ENCODE results near the gene KIF27.
"Not testable (repeated sequence)": the region's sequence is repeated elsewhere in the genome, so short reads cannot be mapped to it uniquely, and the experiment has no call there.

Gene KIF27

DNA sequence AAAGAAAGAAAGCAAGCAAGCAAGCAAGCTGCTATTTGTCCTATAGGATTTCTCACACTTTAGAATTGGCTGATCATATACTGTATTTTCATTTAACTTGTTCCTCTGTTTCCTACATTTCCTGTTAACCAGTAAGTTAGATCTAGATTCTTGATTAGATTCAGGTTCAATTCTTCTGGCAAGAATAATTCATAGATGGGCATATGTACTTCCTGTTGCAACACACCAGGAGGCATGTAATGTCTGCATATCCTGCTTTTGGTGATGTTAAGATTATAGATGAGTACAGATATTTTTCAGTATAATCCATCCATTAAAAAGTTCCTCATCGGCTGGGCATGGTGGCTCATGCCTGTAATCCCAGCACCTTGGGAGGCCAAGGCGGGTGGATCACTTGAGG is 10.8 kb upstream of the KIF27 start:
- DNase-seq: no peak

DNA sequence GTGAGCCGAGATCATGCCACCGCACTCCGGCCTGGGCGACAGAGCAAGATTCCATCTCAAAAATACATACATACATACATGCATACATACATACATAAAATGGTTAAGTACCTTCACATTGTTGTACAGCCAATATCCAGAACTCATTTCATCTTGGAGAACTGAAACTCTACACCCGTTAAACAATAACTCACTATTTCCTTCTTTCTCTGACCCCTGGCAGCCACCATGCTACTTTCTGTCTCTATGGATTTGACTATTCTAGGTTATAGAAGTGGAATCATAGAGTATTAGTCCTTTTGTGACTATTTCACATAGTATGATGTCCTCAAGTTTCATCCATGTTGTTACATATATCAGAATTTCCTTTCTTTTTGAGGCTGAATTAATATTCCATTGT is 9.6 kb upstream of the KIF27 start:
- no peak for DNase-seq

DNA sequence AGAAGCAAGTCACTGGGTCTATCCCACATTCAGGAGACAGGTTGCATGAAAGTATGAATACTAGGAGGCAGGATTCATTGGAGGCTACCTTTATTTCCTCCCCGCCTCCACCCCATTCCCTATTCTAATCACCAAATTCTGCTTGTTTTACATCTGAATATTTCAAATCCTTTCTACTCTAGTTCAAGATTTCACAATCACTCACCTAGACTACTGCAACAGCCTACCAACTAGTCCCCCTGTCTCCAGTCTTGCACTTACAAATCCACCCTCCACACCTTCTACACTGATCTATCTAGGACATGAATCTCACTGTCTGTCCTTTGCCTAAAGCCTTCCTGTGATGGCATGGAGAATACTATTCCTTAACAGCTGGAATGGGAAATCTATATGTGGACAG is 6.4 kb upstream of the KIF27 start:
- DNase-seq: no peak

DNA sequence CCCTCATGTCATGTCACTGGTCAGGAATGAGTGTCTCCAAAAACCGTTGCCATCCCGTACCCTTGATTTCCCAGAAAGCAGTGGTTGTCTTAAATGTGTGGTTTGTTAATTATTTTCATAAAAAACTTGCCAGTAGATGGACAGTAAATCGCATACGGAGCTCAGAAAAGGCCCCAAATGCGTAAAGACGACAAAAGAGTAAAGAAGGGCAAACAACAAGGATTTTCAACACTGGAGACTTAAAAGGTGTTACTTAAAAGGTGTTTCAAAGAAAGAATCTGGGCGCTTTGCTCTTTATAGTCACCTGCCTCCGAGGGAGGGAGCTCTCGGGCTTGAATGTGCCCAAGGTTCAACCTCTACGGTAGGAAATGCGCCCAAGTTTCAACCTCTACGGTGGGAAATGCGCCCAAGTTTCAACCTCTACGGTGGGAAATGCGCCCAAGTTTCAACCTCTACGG is 734 bp downstream of the KIF27 start:
- DNase-seq: peak in 13 of 56 donors; percentile 26 to 64 (median 42)

DNA sequence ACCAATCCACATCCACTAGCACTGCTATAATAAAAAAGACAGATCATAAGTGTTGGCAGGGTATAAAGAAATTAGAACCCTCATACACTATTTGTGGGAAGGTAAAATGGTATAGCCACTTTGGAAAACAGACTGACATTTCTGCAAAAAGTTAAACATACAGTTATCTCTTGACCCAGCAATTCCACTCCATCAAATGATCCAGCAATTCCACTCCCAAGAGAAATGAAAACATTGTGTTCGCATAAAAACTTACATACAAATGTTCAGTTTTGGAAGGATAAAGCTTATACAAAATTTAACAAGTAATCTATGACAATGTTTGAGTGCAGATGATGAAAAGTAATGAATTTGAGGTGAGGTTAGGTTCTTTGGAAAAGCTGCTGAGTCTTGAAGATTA is 2.1 kb downstream of the KIF27 start:
- no peak for DNase-seq

DNA sequence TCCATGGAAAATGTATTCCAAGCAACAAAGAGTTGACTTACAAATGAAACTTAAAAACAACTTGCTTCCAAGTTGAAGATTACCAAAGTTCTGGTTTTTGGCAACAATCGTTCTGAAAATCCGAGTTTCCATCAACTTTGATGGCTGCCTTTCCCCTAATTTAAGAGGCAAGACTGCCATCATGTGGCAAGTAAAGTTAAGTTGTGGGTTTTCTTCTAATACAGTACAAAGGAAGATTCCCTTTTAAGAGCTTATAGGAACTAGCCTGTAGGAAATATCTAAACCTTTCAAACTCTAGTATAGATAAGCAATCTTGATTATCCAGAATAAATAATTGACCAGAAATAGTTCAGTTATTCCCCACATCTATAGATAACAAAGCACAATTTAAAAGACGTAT is 9.0 kb downstream of the KIF27 start:
- peak in 2 of 56 donors; percentile 18 to 49 for DNase-seq

DNA sequence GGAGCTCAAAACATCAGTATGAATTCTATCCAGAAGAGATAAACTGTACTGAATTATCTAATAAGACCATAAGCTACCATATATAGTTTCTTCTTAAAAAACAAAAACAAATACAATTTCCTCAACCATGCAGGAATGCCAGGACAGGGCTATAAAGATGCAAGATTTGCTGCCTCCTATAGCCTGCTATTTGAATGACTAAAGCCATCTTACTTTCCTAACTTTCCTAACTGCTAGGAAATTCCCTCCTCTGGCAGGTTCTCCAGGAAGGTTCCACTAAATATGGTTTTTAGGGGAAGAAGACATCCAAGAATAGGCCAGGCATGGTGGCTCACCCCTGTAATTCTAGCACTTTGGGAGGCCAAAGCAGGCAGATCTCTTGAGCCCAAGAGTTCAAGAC is 15.1 kb downstream of the KIF27 start:
- no peak for DNase-seq

DNA sequence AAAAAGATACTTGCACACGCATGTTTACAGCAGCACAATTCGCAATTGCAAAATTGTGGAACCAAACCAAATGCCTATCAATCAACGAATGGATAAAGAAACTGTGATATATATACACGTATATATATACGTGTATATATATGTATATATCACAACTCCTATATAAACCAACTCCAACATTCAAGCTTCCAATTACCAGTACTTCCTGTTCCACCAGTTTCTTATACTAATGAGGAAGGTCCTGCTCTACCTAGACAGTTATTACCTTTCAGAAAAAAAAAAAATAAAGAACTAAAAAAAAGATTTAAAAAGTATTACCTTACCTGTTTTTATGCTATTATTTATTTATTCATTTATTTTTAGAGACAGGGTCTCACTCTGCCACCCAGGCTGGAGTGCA is 20.6 kb downstream of the KIF27 start:
- not testable (repeated sequence) for DNase-seq

DNA sequence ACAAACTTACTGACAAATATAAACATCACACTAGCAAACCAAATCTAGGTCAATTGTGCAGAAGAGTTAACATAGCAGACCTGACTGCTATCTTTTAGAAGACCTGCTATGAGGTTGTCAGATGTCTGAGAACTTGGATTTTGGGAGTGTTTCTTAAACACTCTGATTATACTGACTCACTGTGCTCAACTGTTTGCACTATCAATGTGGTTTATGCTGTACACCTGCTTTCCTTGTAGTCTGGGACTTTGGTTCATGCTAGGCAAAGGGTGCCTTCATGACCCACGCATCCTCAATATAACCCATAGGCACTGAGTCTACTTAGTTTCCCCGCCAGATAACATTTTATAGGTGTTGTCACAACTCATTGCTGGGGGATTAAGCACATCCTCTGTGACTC is 26.9 kb downstream of the KIF27 start:
- DNase-seq: not testable (repeated sequence)

DNA sequence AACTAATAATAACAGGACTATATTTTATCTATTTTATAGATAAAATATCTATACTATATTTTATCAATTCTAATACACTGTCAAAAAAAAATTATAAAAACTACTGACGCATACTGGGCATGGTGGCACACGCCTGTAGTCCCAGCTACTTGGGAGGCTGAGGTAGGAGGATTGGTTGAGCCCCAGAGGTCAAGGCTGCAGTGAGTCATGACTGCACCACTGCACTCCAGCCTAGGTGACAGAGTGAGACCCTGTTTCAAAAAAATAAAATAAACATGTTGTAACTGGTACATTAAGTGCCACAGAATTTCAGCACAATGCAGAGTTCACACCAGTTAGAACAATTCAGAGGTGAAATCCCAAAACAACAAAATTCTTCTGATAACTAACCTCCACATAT is 34.7 kb downstream of the KIF27 start:
- not testable (repeated sequence) for DNase-seq

DNA sequence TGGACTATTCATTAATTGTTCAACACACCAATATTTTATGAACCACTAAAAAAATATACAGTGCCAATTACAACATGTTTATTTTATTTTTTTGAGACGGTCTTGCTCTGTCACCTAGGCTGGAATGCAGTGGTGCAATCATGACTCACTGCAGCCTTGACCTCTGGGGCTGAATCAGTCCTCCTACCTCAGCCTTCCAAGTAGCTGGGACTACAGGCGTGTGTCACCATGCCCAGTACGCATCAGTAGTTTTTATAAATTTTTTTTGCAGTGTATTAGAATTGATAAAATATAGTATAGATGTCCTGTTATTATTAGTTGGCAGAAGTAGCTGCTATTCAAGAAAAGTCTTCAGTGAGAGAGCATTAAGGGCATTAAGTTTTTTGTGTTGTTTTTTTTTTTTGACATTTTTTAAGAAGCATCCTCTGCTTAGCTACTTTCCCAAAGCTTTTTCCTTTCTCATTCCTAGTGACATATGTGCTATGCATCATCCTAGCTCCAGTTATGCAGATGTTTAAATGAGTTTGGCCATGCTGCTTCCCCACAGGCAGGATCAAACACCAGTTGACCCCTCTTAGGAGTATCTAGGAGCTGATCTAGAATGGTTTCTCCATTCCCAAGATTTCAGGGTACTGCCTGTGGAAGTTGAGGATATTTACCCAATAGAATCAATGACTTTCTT is 35.5 kb downstream of the KIF27 start:
- DNase-seq: not testable (repeated sequence)

DNA sequence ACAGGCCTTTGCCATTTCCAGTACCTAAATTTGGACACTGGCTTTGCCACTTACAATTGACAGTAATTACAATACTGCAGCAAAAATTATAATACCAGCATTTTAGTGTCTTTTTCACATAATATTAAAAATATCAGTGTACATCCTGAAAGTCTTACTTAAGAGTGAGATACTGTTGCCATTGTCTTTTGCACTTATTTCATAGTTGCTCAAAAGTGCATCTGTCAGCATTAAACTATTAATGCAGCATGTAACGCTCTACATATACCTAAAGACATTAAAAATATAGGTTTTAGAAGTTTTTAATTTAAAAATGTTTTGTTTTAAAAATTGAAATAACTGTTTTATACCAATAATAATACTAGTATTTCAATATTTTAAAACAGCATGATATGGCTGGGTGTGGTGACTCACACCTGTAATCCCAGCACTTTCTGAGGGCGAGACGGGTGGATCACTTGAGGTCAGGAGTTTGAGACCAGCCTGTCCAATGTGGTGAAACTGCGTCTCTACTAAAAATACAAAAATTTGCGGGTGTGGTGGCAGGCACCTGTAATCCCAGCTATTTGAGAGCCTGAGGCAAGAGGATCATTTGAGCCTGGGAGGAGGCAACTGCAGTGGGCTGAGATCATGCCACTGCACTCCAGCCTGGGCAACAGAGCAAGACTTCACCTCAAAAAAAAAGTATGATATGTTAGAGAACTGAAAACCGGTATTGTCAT is 39.4 kb downstream of the KIF27 start:
- not testable (repeated sequence) for DNase-seq

DNA sequence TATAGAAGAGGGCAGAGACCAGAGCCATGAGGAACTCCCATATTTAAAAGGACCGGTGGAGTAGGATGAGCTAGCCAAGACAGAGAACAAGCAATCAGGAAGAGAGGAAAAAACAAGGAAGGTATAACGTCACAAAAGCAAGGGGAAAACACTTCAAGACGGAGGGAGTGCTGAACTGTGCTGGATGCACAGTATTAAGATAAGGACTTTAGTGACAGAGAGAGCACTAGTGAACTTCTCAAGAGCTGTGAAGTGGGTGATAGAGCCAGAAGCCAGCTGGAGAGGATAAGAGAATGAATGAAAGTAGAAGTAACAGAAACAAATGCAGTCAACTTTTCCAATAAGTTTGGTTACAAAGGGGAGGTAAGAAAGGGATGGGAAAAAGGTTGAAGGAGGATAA is 45.7 kb downstream of the KIF27 start:
- not testable (repeated sequence) for DNase-seq

DNA sequence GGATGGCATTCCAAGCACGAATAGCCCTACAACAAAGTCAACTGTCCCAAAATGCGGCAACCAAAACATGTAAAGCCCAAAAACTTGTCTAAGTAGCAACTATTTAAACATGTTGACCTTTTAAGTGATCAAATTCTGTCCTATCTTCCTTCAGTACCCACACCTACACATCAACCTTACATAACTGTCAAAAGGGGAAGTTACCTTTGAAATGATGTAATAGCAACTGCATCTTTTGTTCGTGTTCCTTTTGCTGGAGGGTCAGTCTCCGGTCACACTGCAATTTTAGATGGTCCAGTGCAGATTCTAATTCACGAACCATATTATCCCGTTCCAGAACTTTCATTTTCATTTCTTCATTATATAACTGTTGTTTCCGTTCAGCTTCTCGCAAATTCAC is 71.3 kb downstream of the KIF27 start:
- not testable (repeated sequence) for DNase-seq

DNA sequence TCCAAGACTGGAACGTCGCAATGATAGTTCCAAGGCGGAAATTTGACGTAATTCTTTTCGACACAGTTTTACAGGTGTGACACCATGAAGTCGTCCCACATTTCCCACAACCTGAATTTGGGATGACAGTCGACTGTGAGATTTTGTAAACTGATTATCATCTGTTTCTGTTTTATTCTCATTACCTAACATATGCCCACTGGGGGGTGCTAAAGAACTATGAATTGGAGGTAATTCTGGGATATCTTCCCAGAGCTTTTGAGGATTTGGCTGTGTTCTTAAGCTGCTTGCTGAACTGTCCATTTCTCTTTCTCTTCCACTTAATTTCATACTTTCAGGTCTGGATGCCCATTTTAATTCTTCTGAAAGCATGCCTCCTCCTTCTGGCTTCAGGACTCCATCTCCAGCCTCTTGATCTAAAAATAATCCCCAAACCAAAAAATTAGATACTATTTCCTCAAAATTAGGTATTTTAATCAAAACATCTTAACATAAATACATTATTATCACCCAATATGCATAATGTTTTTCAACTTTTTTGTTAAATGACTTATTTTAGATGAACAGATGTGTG is 84.1 kb downstream of the KIF27 start:
- DNase-seq: not testable (repeated sequence)

DNA sequence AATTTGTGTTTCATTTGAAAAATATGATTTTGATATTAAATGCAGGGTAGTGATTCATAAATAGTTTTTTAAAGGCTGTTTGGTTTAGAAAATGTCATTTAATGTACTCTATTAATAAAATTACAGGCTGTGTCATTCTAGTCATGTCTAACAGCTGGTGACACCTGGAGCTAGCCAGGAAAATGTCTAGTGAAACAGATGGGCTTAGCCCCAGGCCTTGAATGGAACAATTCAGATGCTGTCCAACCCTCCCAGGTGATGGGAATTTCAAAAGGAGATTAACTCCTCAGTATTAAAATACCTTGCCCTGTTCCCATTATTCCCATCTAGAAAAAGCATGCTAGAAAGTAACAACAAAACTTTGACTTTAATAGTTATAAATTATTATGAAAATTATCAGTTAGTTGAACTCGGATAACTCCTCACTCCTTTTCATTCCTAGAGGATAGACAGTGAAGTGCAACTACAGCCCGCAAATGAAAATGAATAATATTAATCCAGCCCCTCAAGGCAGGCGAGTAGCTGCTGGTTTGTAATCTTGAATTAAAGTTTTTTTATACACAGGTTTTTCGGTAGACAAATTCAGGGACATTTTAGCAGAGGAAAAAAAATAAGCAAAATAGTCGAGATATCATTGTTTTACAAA is 90.7 kb downstream of the KIF27 start:
- not testable (repeated sequence) for DNase-seq

DNA sequence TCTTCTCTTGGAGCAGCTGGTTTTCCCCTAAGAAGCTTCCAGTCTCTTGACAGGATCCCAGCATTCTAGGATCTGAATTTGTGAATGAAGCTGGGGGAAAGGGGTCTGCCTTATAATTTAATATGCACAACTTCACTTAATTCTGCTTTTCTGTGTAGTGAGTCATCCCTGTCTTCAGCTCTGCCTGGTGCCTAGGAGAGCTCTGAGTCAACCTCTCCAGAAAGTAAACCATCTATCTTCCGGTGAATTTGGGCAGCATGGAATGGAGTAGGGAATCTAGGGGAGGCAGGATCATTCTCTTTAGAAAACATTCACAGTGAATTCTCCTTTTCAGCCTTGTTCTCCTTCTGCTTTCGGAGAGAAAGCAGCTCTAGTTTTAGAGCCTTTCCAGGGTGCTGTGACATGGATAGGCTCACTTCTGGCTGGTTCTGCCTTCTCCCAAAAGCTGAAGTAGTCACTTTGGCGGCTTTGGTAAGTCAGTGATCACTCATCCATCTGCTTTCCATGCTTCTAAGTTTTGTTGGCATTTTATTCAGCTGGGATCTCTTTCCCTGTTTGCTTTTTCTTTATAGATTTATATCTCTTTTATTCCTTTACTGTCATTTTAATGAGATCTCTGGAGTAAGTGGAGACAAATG is 96.1 kb downstream of the KIF27 start:
- not testable (repeated sequence) for DNase-seq

DNA sequence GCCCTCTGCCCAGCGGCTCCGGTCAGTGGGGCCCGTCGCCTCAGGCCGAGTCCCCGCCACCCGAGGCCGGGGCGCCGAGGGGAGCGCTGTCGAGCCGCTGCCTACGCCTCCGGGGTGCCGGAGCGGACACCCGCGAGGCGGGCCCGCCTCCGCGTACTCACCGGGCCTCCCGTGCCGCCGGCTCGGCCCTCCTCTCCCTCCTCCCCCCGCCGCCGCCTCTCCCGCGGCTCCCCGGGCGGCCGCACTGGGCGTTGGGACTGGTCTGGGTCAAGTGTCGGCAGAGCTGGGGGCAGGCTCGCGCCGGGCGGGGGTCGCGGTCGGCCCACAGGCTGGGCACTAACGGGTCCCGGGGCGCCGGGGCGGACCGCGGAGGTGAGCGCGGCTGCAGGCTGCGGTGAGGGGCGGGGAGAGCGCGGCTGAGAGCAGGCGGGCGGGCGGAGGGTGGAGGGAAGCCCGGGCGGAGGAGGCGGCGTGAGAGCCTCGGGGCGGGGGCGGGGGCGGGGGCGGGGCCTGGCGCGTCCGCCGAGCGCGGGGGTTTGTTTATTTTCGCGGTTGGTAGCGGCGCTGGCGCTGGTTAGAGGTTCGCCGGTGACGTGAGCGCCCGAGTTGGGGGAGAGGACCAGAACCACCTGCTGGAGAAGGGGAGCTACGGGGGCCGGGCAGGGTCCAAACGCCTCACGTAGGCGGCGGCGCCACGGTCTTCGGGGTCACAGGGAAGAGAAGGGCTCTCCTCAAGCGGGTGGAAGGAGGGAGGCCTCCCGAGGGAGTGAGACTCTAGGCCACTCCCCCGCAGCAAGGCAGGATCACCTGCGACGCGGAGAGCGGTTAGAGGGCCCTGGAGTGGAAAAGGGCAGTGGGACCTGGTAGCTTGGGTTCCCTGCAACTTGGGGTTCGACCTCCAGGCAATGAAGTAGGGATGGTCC is 103.6 kb downstream of the KIF27 start, which contains the start of gene GKAP1:
Gene GKAP1, minus strand, starts transcription at position 414 of the 923 bp plus-strand sequence. CDS start 11,252 bp downstream, outside the sequence.
- DNase-seq: peak in 55 of 56 donors; percentile 13 to 85 (median 68)

DNA sequence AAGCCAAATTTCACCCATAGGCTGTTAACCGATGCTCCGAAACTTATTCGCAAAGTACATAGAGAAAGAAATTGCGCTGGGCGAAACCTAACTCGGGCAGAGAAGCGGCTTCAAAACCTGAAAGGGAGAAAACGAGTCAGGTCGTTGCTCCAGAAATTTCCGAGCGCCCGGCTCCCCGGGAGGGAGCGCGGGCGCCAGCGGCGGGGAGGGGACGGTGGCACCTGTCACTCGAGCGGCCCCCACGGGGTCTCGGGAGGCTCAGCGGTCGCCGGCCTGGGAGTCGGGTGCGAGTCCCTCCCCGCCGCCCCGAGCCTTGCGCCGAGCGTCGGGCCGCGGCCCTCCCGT is 104.2 kb downstream of the KIF27 start:
- DNase-seq: peak in 17 of 56 donors; percentile 7 to 62 (median 36)

DNA sequence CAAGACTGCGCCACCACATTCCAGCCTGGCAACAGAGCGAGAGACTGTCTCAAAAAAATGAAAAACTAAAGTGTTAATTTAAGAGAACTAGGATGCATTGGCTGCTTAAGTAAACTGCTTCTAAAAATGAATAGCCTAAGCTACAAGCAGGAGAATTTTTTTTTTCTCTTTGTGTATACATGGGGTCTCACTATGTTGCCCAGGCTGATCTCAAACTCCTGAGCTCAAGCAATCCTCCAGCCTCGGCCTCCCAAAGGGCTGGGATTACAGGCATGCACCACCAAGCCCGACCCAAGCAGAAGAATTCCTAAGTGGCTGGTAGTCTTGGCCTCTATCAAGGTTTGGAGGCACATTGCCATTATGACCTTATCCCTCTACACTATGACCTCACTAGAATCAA is 106.1 kb downstream of the KIF27 start:
- DNase-seq: not testable (repeated sequence)

Measured in amygdala (tissue), 56 donors.